ENCODE results near the gene ICAM4. TPM values are rescaled to one million over a fixed set of nuclear protein-coding genes. Genes with fewer than 3 reads are reported as not detected.

Gene ICAM4
- total and polyA plus RNA-seq, 2 of the 8 experiments (the other 6 are each of a cell fraction or from before 2014, with no cell fraction given), result 1.5 to 4.1 TPM

DNA sequence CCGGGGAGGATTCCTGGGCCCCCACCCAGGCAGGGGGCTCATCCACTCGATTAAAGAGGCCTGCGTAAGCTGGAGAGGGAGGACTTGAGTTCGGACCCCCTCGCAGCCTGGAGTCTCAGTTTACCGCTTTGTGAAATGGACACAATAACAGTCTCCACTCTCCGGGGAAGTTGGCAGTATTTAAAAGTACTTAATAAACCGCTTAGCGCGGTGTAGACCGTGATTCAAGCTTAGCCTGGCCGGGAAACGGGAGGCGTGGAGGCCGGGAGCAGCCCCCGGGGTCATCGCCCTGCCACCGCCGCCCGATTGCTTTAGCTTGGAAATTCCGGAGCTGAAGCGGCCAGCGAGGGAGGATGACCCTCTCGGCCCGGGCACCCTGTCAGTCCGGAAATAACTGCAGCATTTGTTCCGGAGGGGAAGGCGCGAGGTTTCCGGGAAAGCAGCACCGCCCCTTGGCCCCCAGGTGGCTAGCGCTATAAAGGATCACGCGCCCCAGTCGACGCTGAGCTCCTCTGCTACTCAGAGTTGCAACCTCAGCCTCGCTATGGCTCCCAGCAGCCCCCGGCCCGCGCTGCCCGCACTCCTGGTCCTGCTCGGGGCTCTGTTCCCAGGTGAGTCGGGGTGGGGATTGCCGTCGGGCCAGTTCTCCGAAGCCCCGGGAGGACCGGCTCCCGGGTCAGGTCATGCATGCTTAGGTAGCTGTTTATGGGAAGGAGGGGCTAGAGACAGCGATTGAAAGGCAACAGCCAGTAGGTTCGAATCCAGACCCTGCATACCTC, 15.9 kb upstream of the ICAM4 start, which contains the start of gene ICAM1:
Gene ICAM1 (plus strand): TSS at position 505 of the 779 bp plus-strand sequence. CDS start 40 bp downstream, at position 545.
- peak within 1 kb of the TSS; percentile 70 to 75 for H3K4me2 ChIP-seq (ENCODE audit: insufficient read depth in 1 of 2, low read depth in 2 of 2, low read length in 2 of 2)
- peak within 1 kb of the TSS; percentile 88 for H4K91ac ChIP-seq (replicated peaks; ENCODE audit: insufficient read length, low read length)
- FAIRE-seq (no peak), DNase-seq (ENCODE audit: low read depth in 1 of 2, low spot score in 2 of 2) (peak in 1 of 2 experiments; percentile 87)
- peak within 1 kb of the TSS; percentile 33 for H3K4ac ChIP-seq (replicated peaks; ENCODE audit: insufficient read length, low read depth, low read length)
- H3K27ac ChIP-seq (ENCODE audit: low read depth, low read length), result no peak within 1 kb of the TSS
- peaks cover 9 to 25% (median 23%) of the 10 kb centered on the region in 4 experiments for H3K27me3 ChIP-seq (replicated peaks in 1 of 4; ENCODE audit: control insufficient read depth in 3 of 4, extremely low read depth in 1 of 4, insufficient read depth in 3 of 4, low read length in 3 of 4)
- peak within 1 kb of the TSS; percentile 43; the same call in 1 of the 2 replicates for H2BK12ac ChIP-seq (ENCODE audit: low read depth, low read length)
- WGBS, 2 experiments (ENCODE audit: extremely low coverage in 1 of 2, insufficient coverage in 1 of 2, insufficient read length in 1 of 2, insufficient replicate concordance in 2 of 2, low coverage in 1 of 2, low lambda C conversion rate in 2 of 2, missing lambda C conversion rate in 1 of 2), result 6% methylated on average over 47 of the region's 51 CpGs; no CpG with 5 or more reads in 1 of the 2 experiments
- no peak within 1 kb of the TSS for H3K23ac ChIP-seq (ENCODE audit: insufficient read length)
- H3K4me3 ChIP-seq (ENCODE audit: extremely low read depth in 1 of 4, insufficient read depth in 2 of 4, low read depth in 3 of 4, low read length in 4 of 4), result peak within 1 kb of the TSS; percentile 30 to 59 (median 38)
- peaks cover 11% of the 10 kb centered on the region; the same call in 1 of the 2 replicates for H3K23me2 ChIP-seq (ENCODE audit: low read depth, low read length)
- H3K56ac ChIP-seq (replicated peaks; ENCODE audit: insufficient read length, low read depth, low read length), result peak within 1 kb of the TSS; percentile 36
- H2AFZ ChIP-seq (ENCODE audit: low read length), result no peak within 1 kb of the TSS; the same call in 1 of the 2 replicates
- peaks cover 0 to 8% (median 5%) of the 10 kb centered on the region in 4 experiments; a peak in 5 of 7 replicates for H3K4me1 ChIP-seq (replicated peaks in 1 of 4; ENCODE audit: control insufficient read depth in 3 of 4, insufficient read depth in 4 of 4, low read length in 3 of 4)
- no peak within 1 kb of the TSS for H2BK120ac ChIP-seq (replicated peaks; ENCODE audit: low read depth, low read length)
- H2AK5ac ChIP-seq (ENCODE audit: low read depth, low read length), result no peak within 1 kb of the TSS
- 0 out of 2 replicates have a peak within 1 kb of the TSS, but pooled peaks have one; percentile 81 for H2BK15ac ChIP-seq (ENCODE audit: low read length)
- peak within 1 kb of the TSS; percentile 78 for H3K18ac ChIP-seq (ENCODE audit: extremely low read depth, low read length)
- H4K20me1 ChIP-seq (replicated peaks in 1 of 2; ENCODE audit: control insufficient read depth in 1 of 2, insufficient read depth in 2 of 2, low read length in 2 of 2), result no peaks in the 10 kb centered on the region
- 0 out of 2 replicates have a peak within 1 kb of the TSS, but pooled peaks have one; percentile 9 for H2BK5ac ChIP-seq (ENCODE audit: low read depth, low read length)
- CTCF ChIA-PET (ENCODE audit: partially characterized antibody), result interaction anchor here (0.5 to 9.4 kb wide), 32 partner anchors 11 to 252 kb away, joined by 3 to 122 read pairs (median 4); partner anchors contain the start of genes ICAM4, ICAM5 and TYK2
- H3K79me1 ChIP-seq (ENCODE audit: low read depth, low read length), result no peaks in the 10 kb centered on the region
- no peak within 1 kb of the TSS; a peak in 1 of 7 replicates for H3K9ac ChIP-seq (replicated peaks in 1 of 4; ENCODE audit: extremely low read depth in 1 of 4, low read depth in 3 of 4, low read length in 3 of 4)
- H3K14ac ChIP-seq (ENCODE audit: insufficient read length), result no peak within 1 kb of the TSS
- H3K36me3 ChIP-seq (ENCODE audit: control insufficient read depth in 2 of 4, insufficient read depth in 4 of 4, low read length in 3 of 4), result no peaks in the 10 kb centered on the region
- no peaks in the 10 kb centered on the region for H3K79me2 ChIP-seq (ENCODE audit: control insufficient read depth in 1 of 2, insufficient read depth in 2 of 2, low read length in 2 of 2)
- POLR2A ChIA-PET (ENCODE audit: partially characterized antibody), result interaction anchor here (0.6 to 3.3 kb wide), 24 partner anchors 9 to 154 kb away, joined by 3 to 28 read pairs (median 6); partner anchors contain the start of genes DNMT1, ICAM4, ICAM5 and RAVER1
- no peak within 1 kb of the TSS for H2BK20ac ChIP-seq (ENCODE audit: low read length)
- peak within 1 kb of the TSS; percentile 80 for H4K8ac ChIP-seq (ENCODE audit: extremely low read depth, insufficient read depth, low read length)
- no peaks in the 10 kb centered on the region for H3K9me3 ChIP-seq (ENCODE audit: insufficient read depth in 2 of 2, low read depth in 1 of 2, low read length in 1 of 2)
- no peak within 1 kb of the TSS for H4K5ac ChIP-seq (ENCODE audit: insufficient read length, low read depth, low read length)
- peak; percentile 36 for TF ChIP-seq EZH2 (IDR thresholded peaks at IDR 0.05; ENCODE audit: low read depth, low read length, severe bottlenecking)
- TF ChIP-seq, protein P1, sequence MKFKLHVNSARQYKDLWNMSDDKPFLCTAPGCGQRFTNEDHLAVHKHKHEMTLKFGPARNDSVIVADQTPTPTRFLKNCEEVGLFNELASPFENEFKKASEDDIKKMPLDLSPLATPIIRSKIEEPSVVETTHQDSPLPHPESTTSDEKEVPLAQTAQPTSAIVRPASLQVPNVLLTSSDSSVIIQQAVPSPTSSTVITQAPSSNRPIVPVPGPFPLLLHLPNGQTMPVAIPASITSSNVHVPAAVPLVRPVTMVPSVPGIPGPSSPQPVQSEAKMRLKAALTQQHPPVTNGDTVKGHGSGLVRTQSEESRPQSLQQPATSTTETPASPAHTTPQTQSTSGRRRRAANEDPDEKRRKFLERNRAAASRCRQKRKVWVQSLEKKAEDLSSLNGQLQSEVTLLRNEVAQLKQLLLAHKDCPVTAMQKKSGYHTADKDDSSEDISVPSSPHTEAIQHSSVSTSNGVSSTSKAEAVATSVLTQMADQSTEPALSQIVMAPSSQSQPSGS (IDR thresholded peaks at IDR 0.05; ENCODE audit: low read length), result no peak
- TF ChIP-seq ASH2L (IDR thresholded peaks at IDR 0.05; ENCODE audit: low read length), result peak; percentile 24
- peak; percentile 89 for TF ChIP-seq E2F6 (IDR thresholded peaks at IDR 0.05)
- no peak for TF ChIP-seq BRCA1 (IDR thresholded peaks at IDR 0.05; ENCODE audit: low read depth, low read length)
- TF ChIP-seq KDM1A (IDR thresholded peaks at IDR 0.05; ENCODE audit: borderline replicate concordance, low read length), result peak; percentile 77; the same call in 1 of the 2 replicates
- no peak for TF ChIP-seq HDAC6 (IDR thresholded peaks at IDR 0.05; ENCODE audit: low read depth, low read length)
- TF ChIP-seq SIRT6 (IDR thresholded peaks at IDR 0.05; ENCODE audit: low read length), result no peak
- no peak for TF ChIP-seq KDM5A (IDR thresholded peaks at IDR 0.05; ENCODE audit: low read length)
